ENCODE measurements around the gene CHST3. TPM values are rescaled to one million over a fixed set of nuclear protein-coding genes. Genes with fewer than 3 reads are reported as not detected.

Gene CHST3
- polyA plus RNA-seq, 2 of the 4 experiments (the other 2 are of a cell fraction): 12.8 to 23.1 TPM

DNA sequence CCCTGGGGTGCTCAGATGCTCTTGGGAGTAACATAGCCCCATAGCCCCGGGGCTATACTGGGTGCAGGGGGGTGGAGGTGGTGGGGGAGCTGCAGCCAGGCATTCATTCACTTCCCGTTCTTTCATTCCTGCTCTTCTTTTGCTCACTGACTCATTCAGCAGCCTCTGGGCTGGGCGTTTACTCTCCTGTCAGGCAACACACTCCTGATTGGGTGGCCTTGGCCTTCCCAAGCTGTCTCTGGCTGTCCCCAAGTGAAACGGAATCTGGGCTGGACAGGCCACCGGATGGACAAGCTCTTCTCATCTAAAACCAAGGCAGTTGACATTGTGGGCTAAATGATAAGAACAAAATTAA lies 34.6 kb downstream of the CHST3 start:
- H3K4me2 ChIP-seq: peak overlapping the region; percentile 66
- ATAC-seq: peak; percentile 84 to 88
- ChIA-PET POLR2A (interaction anchor here (0.5 to 1.2 kb wide), 2 partner anchors 23 to 30 kb away, joined by 3 to 4 read pairs; no protein-coding TSS in a partner anchor), CTCF (interaction anchor here (0.9 to 6.6 kb wide), 4 partner anchors 39 to 102 kb away, joined by 3 to 42 read pairs (median 18); no protein-coding TSS in a partner anchor)
- H3K4me3 ChIP-seq: no peak overlapping the region
- H3K4me1 ChIP-seq: peaks cover 37% of the 10 kb centered on the region
- 12% methylated on average over 5 of the region's 5 CpGs for WGBS (ENCODE audit: missing lambda C conversion rate)
- no peaks in the 10 kb centered on the region for H3K9me3 ChIP-seq
- H3K27ac ChIP-seq: peak overlapping the region; percentile 39 to 82
- TF ChIP-seq BHLHE40 (IDR thresholded peaks at IDR 0.05; ENCODE audit: low read depth, low read length): no peak
- no peak for TF ChIP-seq FOSL2 (IDR thresholded peaks at IDR 0.05)
- TF ChIP-seq FOSL2 (CRISPR knock-in tag; IDR thresholded peaks at IDR 0.05): peak; percentile 17; the same call in 1 of the 2 replicates
- FAIRE-seq: no peak
- peak; percentile 60 to 87 for DNase-seq (ENCODE audit: low read depth in 1 of 2, low spot score in 1 of 2)

DNA sequence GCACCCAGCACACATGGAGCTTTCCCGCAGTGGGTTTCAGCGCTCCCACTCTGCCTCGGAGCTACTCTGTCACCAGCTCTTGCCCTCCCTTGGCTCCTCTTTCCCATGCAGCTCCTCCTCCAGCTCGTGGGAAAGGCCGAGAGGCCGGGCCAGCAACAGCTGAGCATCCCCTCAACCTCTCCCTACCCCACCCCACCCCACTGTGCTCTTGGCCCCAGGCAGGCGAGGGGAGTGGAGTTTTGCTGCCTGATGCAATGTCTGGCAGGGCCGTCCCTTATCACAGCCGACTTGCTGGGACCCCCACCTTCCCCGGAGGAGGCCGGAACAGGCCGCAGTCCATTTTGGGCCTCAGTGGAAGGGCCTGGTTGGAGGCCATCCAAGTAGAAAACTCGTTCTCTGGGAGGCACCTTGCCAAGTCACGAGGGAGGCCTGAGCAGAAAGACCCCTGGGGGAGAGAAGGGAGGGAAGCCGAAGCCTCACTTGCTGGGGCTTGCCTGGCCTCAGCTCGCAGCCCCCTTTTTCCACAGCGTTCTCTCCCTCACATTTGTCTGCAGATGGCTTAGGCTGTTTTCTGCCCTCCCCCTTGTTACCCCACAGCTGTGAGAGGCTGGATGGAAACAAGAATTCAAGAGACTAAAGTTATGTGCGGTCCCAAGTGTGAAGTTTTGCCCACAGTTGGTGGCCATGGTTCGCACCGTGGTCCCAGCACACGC lies 35.3 kb downstream of the CHST3 start:
- peaks cover 37% of the 10 kb centered on the region for H3K4me1 ChIP-seq

More for the DNA sequence above, 35.3 kb downstream of the CHST3 start:
- DNase-seq (ENCODE audit: low read depth in 1 of 2, low spot score in 1 of 2) (no peak), ATAC-seq (peak; percentile 5 to 27; a peak in 3 of 6 replicates), FAIRE-seq (no peak)
- Histone ChIP-seq H3K4me3 (no peak overlapping the region), H3K9me3 (no peaks in the 10 kb centered on the region), H3K4me2 (peak overlapping the region; percentile 66), H3K27ac (peak overlapping the region; percentile 32 to 82; a peak in 5 of 6 replicates)
- ChIA-PET POLR2A (interaction anchor here (1.2 kb wide), 1 partner anchor 24 kb away, joined by 4 read pairs; no protein-coding TSS in a partner anchor), CTCF (interaction anchor here (0.6 to 6.6 kb wide), 7 partner anchors 12 to 285 kb away, joined by 3 to 42 read pairs (median 5); no protein-coding TSS in a partner anchor)
- 90% methylated on average over 19 of the region's 21 CpGs for WGBS (ENCODE audit: missing lambda C conversion rate)
- TF ChIP-seq ZFP36 (IDR thresholded peaks at IDR 0.05; ENCODE audit: borderline replicate concordance, partially characterized antibody) (no peak), NPAS2 (CRISPR knock-in tag; IDR thresholded peaks at IDR 0.05; ENCODE audit: borderline replicate concordance) (no peak), PHF8 (IDR thresholded peaks at IDR 0.05; ENCODE audit: borderline replicate concordance, low read depth) (no peak), TP53 (CRISPR knock-in tag; IDR thresholded peaks at IDR 0.05) (no peak), RCOR1 (IDR thresholded peaks at IDR 0.05; ENCODE audit: low read depth, low read length) (no peak), RAD21 (conservative IDR thresholded peaks at IDR 0.05 in 1 of 2, IDR thresholded peaks at IDR 0.05 in 1 of 2) (no peak), BHLHE40 (IDR thresholded peaks at IDR 0.05; ENCODE audit: low read depth, low read length) (no peak)
- TF ChIP-seq, protein P1, sequence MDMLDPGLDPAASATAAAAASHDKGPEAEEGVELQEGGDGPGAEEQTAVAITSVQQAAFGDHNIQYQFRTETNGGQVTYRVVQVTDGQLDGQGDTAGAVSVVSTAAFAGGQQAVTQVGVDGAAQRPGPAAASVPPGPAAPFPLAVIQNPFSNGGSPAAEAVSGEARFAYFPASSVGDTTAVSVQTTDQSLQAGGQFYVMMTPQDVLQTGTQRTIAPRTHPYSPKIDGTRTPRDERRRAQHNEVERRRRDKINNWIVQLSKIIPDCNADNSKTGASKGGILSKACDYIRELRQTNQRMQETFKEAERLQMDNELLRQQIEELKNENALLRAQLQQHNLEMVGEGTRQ (IDR thresholded peaks at IDR 0.05): no peak
- TF ChIP-seq, protein P2, sequence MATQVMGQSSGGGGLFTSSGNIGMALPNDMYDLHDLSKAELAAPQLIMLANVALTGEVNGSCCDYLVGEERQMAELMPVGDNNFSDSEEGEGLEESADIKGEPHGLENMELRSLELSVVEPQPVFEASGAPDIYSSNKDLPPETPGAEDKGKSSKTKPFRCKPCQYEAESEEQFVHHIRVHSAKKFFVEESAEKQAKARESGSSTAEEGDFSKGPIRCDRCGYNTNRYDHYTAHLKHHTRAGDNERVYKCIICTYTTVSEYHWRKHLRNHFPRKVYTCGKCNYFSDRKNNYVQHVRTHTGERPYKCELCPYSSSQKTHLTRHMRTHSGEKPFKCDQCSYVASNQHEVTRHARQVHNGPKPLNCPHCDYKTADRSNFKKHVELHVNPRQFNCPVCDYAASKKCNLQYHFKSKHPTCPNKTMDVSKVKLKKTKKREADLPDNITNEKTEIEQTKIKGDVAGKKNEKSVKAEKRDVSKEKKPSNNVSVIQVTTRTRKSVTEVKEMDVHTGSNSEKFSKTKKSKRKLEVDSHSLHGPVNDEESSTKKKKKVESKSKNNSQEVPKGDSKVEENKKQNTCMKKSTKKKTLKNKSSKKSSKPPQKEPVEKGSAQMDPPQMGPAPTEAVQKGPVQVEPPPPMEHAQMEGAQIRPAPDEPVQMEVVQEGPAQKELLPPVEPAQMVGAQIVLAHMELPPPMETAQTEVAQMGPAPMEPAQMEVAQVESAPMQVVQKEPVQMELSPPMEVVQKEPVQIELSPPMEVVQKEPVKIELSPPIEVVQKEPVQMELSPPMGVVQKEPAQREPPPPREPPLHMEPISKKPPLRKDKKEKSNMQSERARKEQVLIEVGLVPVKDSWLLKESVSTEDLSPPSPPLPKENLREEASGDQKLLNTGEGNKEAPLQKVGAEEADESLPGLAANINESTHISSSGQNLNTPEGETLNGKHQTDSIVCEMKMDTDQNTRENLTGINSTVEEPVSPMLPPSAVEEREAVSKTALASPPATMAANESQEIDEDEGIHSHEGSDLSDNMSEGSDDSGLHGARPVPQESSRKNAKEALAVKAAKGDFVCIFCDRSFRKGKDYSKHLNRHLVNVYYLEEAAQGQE (IDR thresholded peaks at IDR 0.05): no peak
- TF ChIP-seq, protein P3, sequence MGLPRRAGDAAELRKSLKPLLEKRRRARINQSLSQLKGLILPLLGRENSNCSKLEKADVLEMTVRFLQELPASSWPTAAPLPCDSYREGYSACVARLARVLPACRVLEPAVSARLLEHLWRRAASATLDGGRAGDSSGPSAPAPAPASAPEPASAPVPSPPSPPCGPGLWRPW (IDR thresholded peaks at IDR 0.05): no peak
- TF ChIP-seq, protein P4, sequence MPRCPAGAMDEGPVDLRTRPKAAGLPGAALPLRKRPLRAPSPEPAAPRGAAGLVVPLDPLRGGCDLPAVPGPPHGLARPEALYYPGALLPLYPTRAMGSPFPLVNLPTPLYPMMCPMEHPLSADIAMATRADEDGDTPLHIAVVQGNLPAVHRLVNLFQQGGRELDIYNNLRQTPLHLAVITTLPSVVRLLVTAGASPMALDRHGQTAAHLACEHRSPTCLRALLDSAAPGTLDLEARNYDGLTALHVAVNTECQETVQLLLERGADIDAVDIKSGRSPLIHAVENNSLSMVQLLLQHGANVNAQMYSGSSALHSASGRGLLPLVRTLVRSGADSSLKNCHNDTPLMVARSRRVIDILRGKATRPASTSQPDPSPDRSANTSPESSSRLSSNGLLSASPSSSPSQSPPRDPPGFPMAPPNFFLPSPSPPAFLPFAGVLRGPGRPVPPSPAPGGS (IDR thresholded peaks at IDR 0.05): no peak

Data from A549 (cell line).